SK-N-MC (cell line): ENCODE data around the gene JPT2.

Experiments used
- EZH2 ChIP-seq: fragments of 200-600 bp; sonication (generic); IDR thresholded peaks from one replicate; pipeline ENCODE4 v1.6.1; 2017; ENCODE audit warnings: antibody characterized with exemption
- FOXP2 ChIP-seq: optimal IDR thresholded peaks from 2 replicates; pipeline ENCODE3; 2011; ENCODE audit warnings: mild to moderate bottlenecking, moderate library complexity; ENCODE audit not compliant: insufficient read depth; ENCODE audit errors: extremely low read length, control extremely low read depth
- POLR2AphosphoS5 ChIP-seq: IDR thresholded peaks from 2 replicates; pipeline ENCODE4 v1.6.1; 2012; ENCODE audit warnings: mild to moderate bottlenecking, low read depth, low read length, borderline replicate concordance

DNA sequence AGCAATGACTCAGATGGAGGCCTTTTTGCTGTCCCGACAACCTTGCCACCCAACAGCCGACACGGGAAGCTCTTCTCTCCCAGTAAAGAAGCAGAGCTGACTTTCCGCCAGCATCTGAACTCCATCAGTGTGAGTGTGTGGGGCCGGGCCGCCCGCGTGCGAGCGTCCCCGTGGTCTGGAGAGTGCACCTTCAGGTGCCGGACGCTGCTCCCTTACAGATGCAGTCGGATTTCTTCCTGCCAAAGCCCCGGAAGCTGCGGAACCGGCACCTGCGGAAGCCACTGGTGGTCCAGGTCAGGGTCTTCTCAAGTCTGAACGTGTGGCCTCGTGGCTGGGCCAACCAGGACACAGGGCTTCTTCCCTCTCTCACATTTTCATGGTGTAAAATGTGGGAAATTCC lies 15.5 kb upstream of the JPT2 start:
- TF ChIP-seq POLR2AphosphoS5 (no peak), EZH2 (no peak), FOXP2 (no peak)
